ENCODE measurements around the gene GREM2. TPM values are rescaled to one million over a fixed set of nuclear protein-coding genes. Genes with fewer than 3 reads are reported as not detected.

Gene GREM2
- total RNA-seq, 1 experiment from 2014 or later, result not detected

GRCh38 chr1:240517891-240518290, 94.1 kb downstream of the GREM2 start:
- Histone ChIP-seq H3K27me3 (ENCODE audit: control insufficient read depth, insufficient read depth, low read length) (no peaks in the 10 kb centered on the region), H3K9me3 (ENCODE audit: control insufficient read depth, insufficient read depth, low read depth, low read length) (no peaks in the 10 kb centered on the region), H3K36me3 (ENCODE audit: control insufficient read depth, insufficient read depth, low read length) (no peaks in the 10 kb centered on the region), H3K27ac (ENCODE audit: low read length) (no peak overlapping the region), H3K4me3 (ENCODE audit: low read depth in 2 of 2, low read length in 2 of 2) (no peak overlapping the region), H3K4me1 (ENCODE audit: control insufficient read depth, insufficient read depth, low read length) (no peaks in the 10 kb centered on the region)
- ChIA-PET POLR2A (no interaction called here), CTCF (no interaction called here)
- TF ChIP-seq CTCF (IDR thresholded peaks at IDR 0.05) (no peak), POLR2AphosphoS5 (IDR thresholded peaks at IDR 0.05; ENCODE audit: low read depth, low read length) (no peak), REST (IDR thresholded peaks at IDR 0.05; ENCODE audit: insufficient read depth in 1 of 2, low read depth in 2 of 2, low read length in 1 of 2) (no peak), SIN3A (IDR thresholded peaks at IDR 0.05; ENCODE audit: borderline replicate concordance, insufficient read depth, low read depth, low read length) (no peak), TCF7L2 (IDR thresholded peaks at IDR 0.05; ENCODE audit: low read depth, low read length) (no peak)
- no TSS peak for BruUV-seq (replicated peaks)
- DNase-seq (ENCODE audit: low read depth, low spot score) (no peak), ATAC-seq (no peak)
- in situ Hi-C loops (cut with HindIII; ENCODE audit: low pct_unique_long_range_greater_than_20kb, low sequenced_read_pairs), result no loop called here
- intact Hi-C loops (cut with micrococcal nuclease; ENCODE audit: unreplicated experiment), result no loop called here

GRCh38 chr1:240516069-240516468, 95.9 kb downstream of the GREM2 start:
- DNase-seq (ENCODE audit: low read depth, low spot score) (no peak), ATAC-seq (no peak)
- intact Hi-C loops (cut with micrococcal nuclease; ENCODE audit: unreplicated experiment), result no loop called here
- no peaks in the 10 kb centered on the region for H3K36me3 ChIP-seq (ENCODE audit: control insufficient read depth, insufficient read depth, low read length)
- TF ChIP-seq POLR2AphosphoS5 (IDR thresholded peaks at IDR 0.05; ENCODE audit: low read depth, low read length) (no peak), SIN3A (IDR thresholded peaks at IDR 0.05; ENCODE audit: borderline replicate concordance, insufficient read depth, low read depth, low read length) (no peak), CTCF (IDR thresholded peaks at IDR 0.05) (no peak), REST (IDR thresholded peaks at IDR 0.05; ENCODE audit: insufficient read depth in 1 of 2, low read depth in 2 of 2, low read length in 1 of 2) (no peak), TCF7L2 (IDR thresholded peaks at IDR 0.05; ENCODE audit: low read depth, low read length) (no peak)
- ChIA-PET CTCF (no interaction called here), POLR2A (no interaction called here)
- no peaks in the 10 kb centered on the region for H3K4me1 ChIP-seq (ENCODE audit: control insufficient read depth, insufficient read depth, low read length)
- no peaks in the 10 kb centered on the region for H3K9me3 ChIP-seq (ENCODE audit: control insufficient read depth, insufficient read depth, low read depth, low read length)
- in situ Hi-C loops (cut with HindIII; ENCODE audit: low pct_unique_long_range_greater_than_20kb, low sequenced_read_pairs), result no loop called here
- H3K27ac ChIP-seq (ENCODE audit: low read length), result no peak overlapping the region
- no peak overlapping the region for H3K4me3 ChIP-seq (ENCODE audit: low read depth in 2 of 2, low read length in 2 of 2)
- no peaks in the 10 kb centered on the region for H3K27me3 ChIP-seq (ENCODE audit: control insufficient read depth, insufficient read depth, low read length)
- no TSS peak for BruUV-seq (replicated peaks)
